Measurements from ENCODE around the gene CPXM2. TPM values are rescaled to one million over a fixed set of nuclear protein-coding genes. Genes with fewer than 3 reads are reported as not detected.

CPXM2 gene
- total RNA-seq, 1 experiment from 2014 or later, result not detected

- Mint-ChIP-seq H3K27me3 (ENCODE audit: insufficient read depth, unreplicated experiment) (peaks cover 13% of the 10 kb centered on the region), H3K27ac (ENCODE audit: unreplicated experiment) (no peak overlapping the region), H3K4me1 (ENCODE audit: low read depth, unreplicated experiment) (no peaks in the 10 kb centered on the region), H3K4me3 (ENCODE audit: unreplicated experiment) (no peak overlapping the region), H3K9me3 (ENCODE audit: unreplicated experiment) (peaks cover 10% of the 10 kb centered on the region), H3K36me3 (ENCODE audit: insufficient read depth, unreplicated experiment) (no peaks in the 10 kb centered on the region)
- POLR2A ChIA-PET, result no interaction called here
- intact Hi-C loops (cut with micrococcal nuclease; ENCODE audit: unreplicated experiment), result no loop called here
- TF ChIP-seq, protein P1, sequence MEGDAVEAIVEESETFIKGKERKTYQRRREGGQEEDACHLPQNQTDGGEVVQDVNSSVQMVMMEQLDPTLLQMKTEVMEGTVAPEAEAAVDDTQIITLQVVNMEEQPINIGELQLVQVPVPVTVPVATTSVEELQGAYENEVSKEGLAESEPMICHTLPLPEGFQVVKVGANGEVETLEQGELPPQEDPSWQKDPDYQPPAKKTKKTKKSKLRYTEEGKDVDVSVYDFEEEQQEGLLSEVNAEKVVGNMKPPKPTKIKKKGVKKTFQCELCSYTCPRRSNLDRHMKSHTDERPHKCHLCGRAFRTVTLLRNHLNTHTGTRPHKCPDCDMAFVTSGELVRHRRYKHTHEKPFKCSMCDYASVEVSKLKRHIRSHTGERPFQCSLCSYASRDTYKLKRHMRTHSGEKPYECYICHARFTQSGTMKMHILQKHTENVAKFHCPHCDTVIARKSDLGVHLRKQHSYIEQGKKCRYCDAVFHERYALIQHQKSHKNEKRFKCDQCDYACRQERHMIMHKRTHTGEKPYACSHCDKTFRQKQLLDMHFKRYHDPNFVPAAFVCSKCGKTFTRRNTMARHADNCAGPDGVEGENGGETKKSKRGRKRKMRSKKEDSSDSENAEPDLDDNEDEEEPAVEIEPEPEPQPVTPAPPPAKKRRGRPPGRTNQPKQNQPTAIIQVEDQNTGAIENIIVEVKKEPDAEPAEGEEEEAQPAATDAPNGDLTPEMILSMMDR (IDR thresholded peaks at IDR 0.05; ENCODE audit: insufficient read depth in 1 of 2, low read depth in 1 of 2, low read length in 1 of 2, severe bottlenecking in 1 of 2, unreplicated experiment in 1 of 2), result no peak
- Histone ChIP-seq H3K4me3 (ENCODE audit: low read depth, low read length) (no peak overlapping the region), H3K36me3 (ENCODE audit: control insufficient read depth, insufficient read depth, low read length) (no peaks in the 10 kb centered on the region), H3K4me1 (no peaks in the 10 kb centered on the region), H3K27me3 (replicated peaks; ENCODE audit: control insufficient read depth, insufficient read depth, low read length) (no peaks in the 10 kb centered on the region), H3K9me3 (no peaks in the 10 kb centered on the region)
- DNase-seq, result no peak
- no TSS peak for BruUV-seq (replicated peaks)
- CTCF ChIA-PET, result no interaction called here
Observed at GRCh38 chr10:123771877-123772644, 119.5 kb downstream of the CPXM2 start.

DNA sequence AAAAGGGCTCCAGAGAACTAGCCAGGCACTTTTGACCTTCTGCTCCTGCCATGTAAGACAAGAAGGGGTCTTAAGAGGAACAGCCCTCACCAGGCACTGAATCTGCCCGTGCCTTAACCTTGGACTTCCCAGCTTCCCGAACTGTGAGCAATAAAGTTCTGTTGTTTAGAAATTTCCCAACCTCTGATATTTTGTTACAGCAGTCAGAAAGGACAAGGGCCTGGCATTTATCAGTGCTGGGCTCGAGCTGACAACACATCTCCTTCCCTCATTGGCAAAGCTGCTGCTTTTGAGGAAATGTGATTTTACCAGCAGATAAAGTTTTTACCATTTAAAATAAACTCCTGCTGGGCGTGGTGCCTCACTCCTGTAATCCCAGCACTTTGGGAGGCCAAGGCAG lies 122.0 kb downstream of the CPXM2 start:
- intact Hi-C loops (cut with micrococcal nuclease; ENCODE audit: unreplicated experiment), result no loop called here
- Histone ChIP-seq H3K9me3 (peaks cover 2% of the 10 kb centered on the region; the same call in 1 of the 2 replicates), H3K27me3 (replicated peaks; ENCODE audit: control insufficient read depth, insufficient read depth, low read length) (no peaks in the 10 kb centered on the region), H3K4me1 (no peaks in the 10 kb centered on the region), H3K4me3 (ENCODE audit: low read depth, low read length) (no peak overlapping the region), H3K36me3 (ENCODE audit: control insufficient read depth, insufficient read depth, low read length) (no peaks in the 10 kb centered on the region)
- no peaks in the 10 kb centered on the region for H3K36me3 Mint-ChIP-seq (ENCODE audit: insufficient read depth, unreplicated experiment)
- H3K4me3 Mint-ChIP-seq (ENCODE audit: unreplicated experiment), result no peak overlapping the region
- H3K9me3 Mint-ChIP-seq (ENCODE audit: unreplicated experiment), result peaks cover 10% of the 10 kb centered on the region
- H3K27ac Mint-ChIP-seq (ENCODE audit: unreplicated experiment), result no peak overlapping the region
- CTCF ChIA-PET, result no interaction called here
- POLR2A ChIA-PET, result no interaction called here
- no peaks in the 10 kb centered on the region for H3K4me1 Mint-ChIP-seq (ENCODE audit: low read depth, unreplicated experiment)
- H3K27me3 Mint-ChIP-seq (ENCODE audit: insufficient read depth, unreplicated experiment), result peaks cover 15% of the 10 kb centered on the region
- BruUV-seq (replicated peaks), result no TSS peak
- no peak for DNase-seq
- TF ChIP-seq, protein P1 (IDR thresholded peaks at IDR 0.05; ENCODE audit: insufficient read depth in 1 of 2, low read depth in 1 of 2, low read length in 1 of 2, severe bottlenecking in 1 of 2, unreplicated experiment in 1 of 2), result no peak

DNA sequence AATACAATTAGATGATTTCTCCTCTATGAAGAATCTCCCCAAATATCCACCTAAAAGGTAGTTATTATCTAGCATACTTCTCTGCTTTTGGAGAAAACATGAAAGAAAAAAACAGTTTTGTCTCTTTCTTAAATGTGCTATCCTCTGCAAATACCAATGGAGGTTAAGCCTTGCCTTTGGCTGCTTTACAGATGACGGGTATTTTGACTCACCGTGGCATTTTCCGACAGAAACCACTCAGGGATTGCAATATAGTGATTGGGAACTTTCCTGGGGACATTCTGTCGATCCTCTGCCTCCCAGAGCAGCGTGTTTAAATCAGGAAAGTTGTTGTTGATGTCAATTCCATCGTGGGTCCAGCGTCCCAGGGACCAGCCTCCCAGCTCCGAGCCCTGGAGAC lies 124.8 kb downstream of the CPXM2 start:
- Mint-ChIP-seq H3K36me3 (ENCODE audit: insufficient read depth, unreplicated experiment) (no peaks in the 10 kb centered on the region), H3K4me1 (ENCODE audit: low read depth, unreplicated experiment) (no peaks in the 10 kb centered on the region), H3K4me3 (ENCODE audit: unreplicated experiment) (no peak overlapping the region), H3K27ac (ENCODE audit: unreplicated experiment) (no peak overlapping the region), H3K27me3 (ENCODE audit: insufficient read depth, unreplicated experiment) (peaks cover 11% of the 10 kb centered on the region), H3K9me3 (ENCODE audit: unreplicated experiment) (no peaks in the 10 kb centered on the region)
- Histone ChIP-seq H3K4me3 (ENCODE audit: low read depth, low read length) (no peak overlapping the region), H3K27me3 (replicated peaks; ENCODE audit: control insufficient read depth, insufficient read depth, low read length) (no peaks in the 10 kb centered on the region), H3K9me3 (peaks cover 3% of the 10 kb centered on the region; the same call in 1 of the 2 replicates), H3K4me1 (no peaks in the 10 kb centered on the region), H3K36me3 (ENCODE audit: control insufficient read depth, insufficient read depth, low read length) (no peaks in the 10 kb centered on the region)
- TF ChIP-seq, protein P1 (IDR thresholded peaks at IDR 0.05; ENCODE audit: insufficient read depth in 1 of 2, low read depth in 1 of 2, low read length in 1 of 2, severe bottlenecking in 1 of 2, unreplicated experiment in 1 of 2), result no peak
- ChIA-PET CTCF (no interaction called here), POLR2A (no interaction called here)
- intact Hi-C loops (cut with micrococcal nuclease; ENCODE audit: unreplicated experiment), result no loop called here
- BruUV-seq (replicated peaks), result no TSS peak
- DNase-seq, result no peak

Measured in Caco-2 (cell line).